ENCODE results near the gene FTCDNL1. TPM values are rescaled to one million over a fixed set of nuclear protein-coding genes. Genes with fewer than 3 reads are reported as not detected.

The FTCDNL1 gene
- total and polyA plus RNA-seq, 9 of the 15 experiments (the other 6 are each of a cell fraction or from before 2014, with no cell fraction given) = 0.13 to 0.58 (median 0.32) TPM

- TF ChIP-seq ZNF311 (CRISPR knock-in tag; IDR thresholded peaks at IDR 0.05) = no peak
- no peak for TF ChIP-seq FOXP4 (CRISPR knock-in tag; IDR thresholded peaks at IDR 0.05; ENCODE audit: borderline replicate concordance)
- TF ChIP-seq TCFL5 (CRISPR knock-in tag; conservative IDR thresholded peaks at IDR 0.05) = no peak
- TF ChIP-seq ZNF778 (CRISPR knock-in tag; IDR thresholded peaks at IDR 0.05) = no peak
These were observed 40.4 kb downstream of the FTCDNL1 start (continued) for GRCh38 chr2:199810422-199811171.

- H3K27me3 ChIP-seq (ENCODE audit: control insufficient read depth in 2 of 2, insufficient read depth in 2 of 2, low read length in 2 of 2) = peaks cover 0 to 2% of the 10 kb centered on the region in 2 experiments; a peak in 1 of 5 replicates
- DNase-seq (ENCODE audit: extremely low read depth in 1 of 4, low spot score in 3 of 4) = no peak
- no peak for FAIRE-seq
- no peak overlapping the region for H3K4me3 ChIP-seq
- no peak overlapping the region for H2AFZ ChIP-seq (ENCODE audit: low read depth, low read length)
- intact Hi-C loops (cut with micrococcal nuclease) = no loop called here
- no peak overlapping the region for H3K9ac ChIP-seq (ENCODE audit: insufficient read depth in 1 of 2, low read depth in 2 of 2, low read length in 2 of 2)
- H3K79me2 ChIP-seq (ENCODE audit: control insufficient read depth, insufficient read depth, low read length) = no peaks in the 10 kb centered on the region
- ChIA-PET CTCF (ENCODE audit: low intra/inter-chr PET ratio) (no interaction called here), POLR2A (no interaction called here)
- H4K20me1 ChIP-seq (replicated peaks; ENCODE audit: control insufficient read depth, insufficient read depth, low read length) = no peaks in the 10 kb centered on the region
- no peaks in the 10 kb centered on the region for H3K9me3 ChIP-seq (replicated peaks; ENCODE audit: control insufficient read depth, insufficient read depth, low read depth, low read length)
- no peak overlapping the region for H3K27ac ChIP-seq (ENCODE audit: extremely low read depth, low read depth, low read length)
- in situ Hi-C loops (cut with MboI) = no loop called here
- no peak overlapping the region for H3K4me2 ChIP-seq (ENCODE audit: insufficient read depth, low read length)
- BruUV-seq (replicated peaks) = no TSS peak
- no peaks in the 10 kb centered on the region for H3K36me3 ChIP-seq (ENCODE audit: control insufficient read depth, insufficient read depth, low read length)
- H3K4me1 ChIP-seq (replicated peaks in 1 of 2; ENCODE audit: control insufficient read depth in 2 of 2, insufficient read depth in 2 of 2, low read length in 2 of 2) = no peaks in the 10 kb centered on the region
- no peak for ATAC-seq
- H3K9me1 ChIP-seq (ENCODE audit: control insufficient read depth, insufficient read depth, low read length) = no peaks in the 10 kb centered on the region
- TF ChIP-seq HMG20A (CRISPR knock-in tag; conservative IDR thresholded peaks at IDR 0.05) (no peak), XRCC3 (IDR thresholded peaks at IDR 0.05) (no peak), HNRNPK (IDR thresholded peaks at IDR 0.05; ENCODE audit: low read depth, low read length, poor library complexity, severe bottlenecking) (no peak), ZNF121 (CRISPR knock-in tag; conservative IDR thresholded peaks at IDR 0.05) (no peak), FOXJ2 (tag; IDR thresholded peaks at IDR 0.05) (no peak), KDM2B (CRISPR knock-in tag; IDR thresholded peaks at IDR 0.05) (no peak), EGR1 (conservative IDR thresholded peaks at IDR 0.05) (no peak), MYNN (IDR thresholded peaks at IDR 0.05) (no peak), MYNN (CRISPR knock-in tag; IDR thresholded peaks at IDR 0.05) (no peak), MCM7 (IDR thresholded peaks at IDR 0.05) (no peak), RBM39 (optimal IDR thresholded peaks at IDR 0.05; ENCODE audit: low read depth, low read length) (no peak), CHCHD3 (CRISPR knock-in tag; IDR thresholded peaks at IDR 0.05) (no peak), SRF (CRISPR knock-in tag; IDR thresholded peaks at IDR 0.05) (no peak), KDM4B (IDR thresholded peaks at IDR 0.05; ENCODE audit: borderline replicate concordance in 2 of 2, low read depth in 1 of 2) (no peak)
- TF ChIP-seq, protein P1, sequence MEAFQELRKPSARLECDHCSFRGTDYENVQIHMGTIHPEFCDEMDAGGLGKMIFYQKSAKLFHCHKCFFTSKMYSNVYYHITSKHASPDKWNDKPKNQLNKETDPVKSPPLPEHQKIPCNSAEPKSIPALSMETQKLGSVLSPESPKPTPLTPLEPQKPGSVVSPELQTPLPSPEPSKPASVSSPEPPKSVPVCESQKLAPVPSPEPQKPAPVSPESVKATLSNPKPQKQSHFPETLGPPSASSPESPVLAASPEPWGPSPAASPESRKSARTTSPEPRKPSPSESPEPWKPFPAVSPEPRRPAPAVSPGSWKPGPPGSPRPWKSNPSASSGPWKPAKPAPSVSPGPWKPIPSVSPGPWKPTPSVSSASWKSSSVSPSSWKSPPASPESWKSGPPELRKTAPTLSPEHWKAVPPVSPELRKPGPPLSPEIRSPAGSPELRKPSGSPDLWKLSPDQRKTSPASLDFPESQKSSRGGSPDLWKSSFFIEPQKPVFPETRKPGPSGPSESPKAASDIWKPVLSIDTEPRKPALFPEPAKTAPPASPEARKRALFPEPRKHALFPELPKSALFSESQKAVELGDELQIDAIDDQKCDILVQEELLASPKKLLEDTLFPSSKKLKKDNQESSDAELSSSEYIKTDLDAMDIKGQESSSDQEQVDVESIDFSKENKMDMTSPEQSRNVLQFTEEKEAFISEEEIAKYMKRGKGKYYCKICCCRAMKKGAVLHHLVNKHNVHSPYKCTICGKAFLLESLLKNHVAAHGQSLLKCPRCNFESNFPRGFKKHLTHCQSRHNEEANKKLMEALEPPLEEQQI (IDR thresholded peaks at IDR 0.05) = no peak
These were observed 43.0 kb downstream of the FTCDNL1 start for GRCh38 chr2:199807966-199808365.

Data from K562 (cell line).